ENCODE data around the gene BUD13.

DNA sequence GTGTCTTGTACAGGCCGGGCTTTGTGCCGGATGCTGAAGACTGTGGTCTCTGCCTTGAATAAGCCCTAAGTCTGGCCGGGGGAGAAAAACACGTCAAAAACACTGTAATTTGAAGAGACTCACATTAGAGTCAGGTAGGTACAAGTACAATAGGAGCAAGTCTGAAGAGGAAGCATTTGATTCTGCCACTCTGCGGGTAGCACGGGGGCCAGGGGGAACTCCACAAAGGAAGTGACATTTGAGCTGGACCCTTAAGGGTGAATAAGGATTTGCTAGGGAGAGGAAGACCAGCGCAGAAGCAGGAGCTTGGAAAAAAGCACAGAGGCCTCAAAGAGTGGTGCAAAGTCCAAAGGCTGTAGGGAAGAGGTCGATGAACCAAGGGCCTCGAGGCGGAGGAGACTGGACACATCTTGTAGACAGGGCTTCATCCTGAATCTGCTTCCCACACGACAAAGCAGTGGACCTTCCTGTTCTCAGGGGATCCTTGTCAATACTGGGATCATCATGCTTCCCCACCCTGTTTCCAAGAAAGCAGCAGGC is 38.7 kb downstream of the BUD13 start:
- TF ChIP-seq, protein P1, sequence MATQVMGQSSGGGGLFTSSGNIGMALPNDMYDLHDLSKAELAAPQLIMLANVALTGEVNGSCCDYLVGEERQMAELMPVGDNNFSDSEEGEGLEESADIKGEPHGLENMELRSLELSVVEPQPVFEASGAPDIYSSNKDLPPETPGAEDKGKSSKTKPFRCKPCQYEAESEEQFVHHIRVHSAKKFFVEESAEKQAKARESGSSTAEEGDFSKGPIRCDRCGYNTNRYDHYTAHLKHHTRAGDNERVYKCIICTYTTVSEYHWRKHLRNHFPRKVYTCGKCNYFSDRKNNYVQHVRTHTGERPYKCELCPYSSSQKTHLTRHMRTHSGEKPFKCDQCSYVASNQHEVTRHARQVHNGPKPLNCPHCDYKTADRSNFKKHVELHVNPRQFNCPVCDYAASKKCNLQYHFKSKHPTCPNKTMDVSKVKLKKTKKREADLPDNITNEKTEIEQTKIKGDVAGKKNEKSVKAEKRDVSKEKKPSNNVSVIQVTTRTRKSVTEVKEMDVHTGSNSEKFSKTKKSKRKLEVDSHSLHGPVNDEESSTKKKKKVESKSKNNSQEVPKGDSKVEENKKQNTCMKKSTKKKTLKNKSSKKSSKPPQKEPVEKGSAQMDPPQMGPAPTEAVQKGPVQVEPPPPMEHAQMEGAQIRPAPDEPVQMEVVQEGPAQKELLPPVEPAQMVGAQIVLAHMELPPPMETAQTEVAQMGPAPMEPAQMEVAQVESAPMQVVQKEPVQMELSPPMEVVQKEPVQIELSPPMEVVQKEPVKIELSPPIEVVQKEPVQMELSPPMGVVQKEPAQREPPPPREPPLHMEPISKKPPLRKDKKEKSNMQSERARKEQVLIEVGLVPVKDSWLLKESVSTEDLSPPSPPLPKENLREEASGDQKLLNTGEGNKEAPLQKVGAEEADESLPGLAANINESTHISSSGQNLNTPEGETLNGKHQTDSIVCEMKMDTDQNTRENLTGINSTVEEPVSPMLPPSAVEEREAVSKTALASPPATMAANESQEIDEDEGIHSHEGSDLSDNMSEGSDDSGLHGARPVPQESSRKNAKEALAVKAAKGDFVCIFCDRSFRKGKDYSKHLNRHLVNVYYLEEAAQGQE (tag by site-specific recombination; IDR thresholded peaks at IDR 0.05), result no peak
- TF ChIP-seq, protein P2, sequence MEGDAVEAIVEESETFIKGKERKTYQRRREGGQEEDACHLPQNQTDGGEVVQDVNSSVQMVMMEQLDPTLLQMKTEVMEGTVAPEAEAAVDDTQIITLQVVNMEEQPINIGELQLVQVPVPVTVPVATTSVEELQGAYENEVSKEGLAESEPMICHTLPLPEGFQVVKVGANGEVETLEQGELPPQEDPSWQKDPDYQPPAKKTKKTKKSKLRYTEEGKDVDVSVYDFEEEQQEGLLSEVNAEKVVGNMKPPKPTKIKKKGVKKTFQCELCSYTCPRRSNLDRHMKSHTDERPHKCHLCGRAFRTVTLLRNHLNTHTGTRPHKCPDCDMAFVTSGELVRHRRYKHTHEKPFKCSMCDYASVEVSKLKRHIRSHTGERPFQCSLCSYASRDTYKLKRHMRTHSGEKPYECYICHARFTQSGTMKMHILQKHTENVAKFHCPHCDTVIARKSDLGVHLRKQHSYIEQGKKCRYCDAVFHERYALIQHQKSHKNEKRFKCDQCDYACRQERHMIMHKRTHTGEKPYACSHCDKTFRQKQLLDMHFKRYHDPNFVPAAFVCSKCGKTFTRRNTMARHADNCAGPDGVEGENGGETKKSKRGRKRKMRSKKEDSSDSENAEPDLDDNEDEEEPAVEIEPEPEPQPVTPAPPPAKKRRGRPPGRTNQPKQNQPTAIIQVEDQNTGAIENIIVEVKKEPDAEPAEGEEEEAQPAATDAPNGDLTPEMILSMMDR (tag by site-specific recombination; IDR thresholded peaks at IDR 0.05), result no peak
- TF ChIP-seq ZBTB21 (tag by site-specific recombination; IDR thresholded peaks at IDR 0.05), result no peak
